Breast epithelium (tissue), 4 donors: Measurements from ENCODE around the gene DYNLT1. TPM values are rescaled to one million over a fixed set of nuclear protein-coding genes. Genes with fewer than 3 reads are reported as not detected.
"Not testable (repeated sequence)": the region's sequence is repeated elsewhere in the genome, so short reads cannot be mapped to it uniquely, and the experiment has no call there.

Experiments
- DNase-seq, 2 donors: peaks; one replicate each; pipeline ENCODE4 v3.0.0-alpha.2; 2019; ENCODE audit warnings: low spot score in 2 of 2
- H3K27ac ChIP-seq, 2 donors: fragments of 200-600 bp; sonication (generic) in 1 of 2; one replicate each; pipeline ENCODE4 v1.5.1; 2016 to 2019; ENCODE audit warnings: mild to moderate bottlenecking in 1 of 2
- H3K27me3 ChIP-seq, 2 donors: fragments of 200-600 bp; sonication (generic) in 1 of 2; one replicate each; pipeline versions ENCODE4 v1.5.1 to v1.6.0; 2017 to 2019; ENCODE audit warnings: control low read depth in 1 of 2, mild to moderate bottlenecking in 1 of 2
- H3K36me3 ChIP-seq: fragments of 200-600 bp; one replicate; pipeline ENCODE4 v1.5.1; 2019
- H3K4me1 ChIP-seq, 2 donors: fragments of 200-600 bp; sonication (generic); one replicate each; pipeline ENCODE4 v1.5.1; 2016 to 2019; ENCODE audit warnings: control low read depth in 1 of 2
- H3K4me3 ChIP-seq, 3 donors: fragments of 200-600 bp; sonication (generic); 1 replicate in 2 of 3; 2 replicates in 1 of 3; pipeline ENCODE4 v1.5.1; 2016 to 2019; ENCODE audit warnings: mild to moderate bottlenecking in 3 of 3, moderate library complexity in 2 of 3
- H3K9me3 ChIP-seq, 2 donors: fragments of 200-600 bp; sonication (generic) in 1 of 2; one replicate each; pipeline ENCODE4 v1.5.1; 2016 to 2019; ENCODE audit warnings: control low read depth in 1 of 2
- POLR2A ChIP-seq: fragments of 450-650 bp; IDR thresholded peaks from one replicate; pipeline ENCODE4 v1.6.1; 2016; ENCODE audit warnings: antibody characterized with exemption, mild to moderate bottlenecking, moderate library complexity
- POLR2AphosphoS5 ChIP-seq, 3 donors: sonication (generic); formaldehyde crosslinking; IDR thresholded peaks; one replicate each; pipeline ENCODE4 v1.6.1; 2017; ENCODE audit warnings: antibody characterized with exemption in 3 of 3
- intact Hi-C: fragments of 100-400 bp; cut with DNase I; formaldehyde crosslinking; loops from one replicate; pipeline ENCODE4 v1.15.1; 2023; ENCODE audit warnings: low total_unique reads
- total RNA-seq, 3 donors: library from RNA; depleted of rRNA; stranded (reverse); fragments of >200 nt; gene quantifications; one replicate each; pipeline ENCODE4 v1.1.0, GENCODE V29; 2016
- TF ChIP-seq, protein P1 (sequence below), 3 donors: fragments of 450-650 bp; IDR thresholded peaks; one replicate each; pipeline ENCODE4 v1.5.1; 2016 to 2017; ENCODE audit warnings: antibody characterized with exemption in 3 of 3, mild to moderate bottlenecking in 3 of 3, moderate library complexity in 3 of 3

DYNLT1 gene
- total RNA-seq, 3 donors from 2014 or later, result 48.2 to 76.1 (median 73.4) TPM

DNA sequence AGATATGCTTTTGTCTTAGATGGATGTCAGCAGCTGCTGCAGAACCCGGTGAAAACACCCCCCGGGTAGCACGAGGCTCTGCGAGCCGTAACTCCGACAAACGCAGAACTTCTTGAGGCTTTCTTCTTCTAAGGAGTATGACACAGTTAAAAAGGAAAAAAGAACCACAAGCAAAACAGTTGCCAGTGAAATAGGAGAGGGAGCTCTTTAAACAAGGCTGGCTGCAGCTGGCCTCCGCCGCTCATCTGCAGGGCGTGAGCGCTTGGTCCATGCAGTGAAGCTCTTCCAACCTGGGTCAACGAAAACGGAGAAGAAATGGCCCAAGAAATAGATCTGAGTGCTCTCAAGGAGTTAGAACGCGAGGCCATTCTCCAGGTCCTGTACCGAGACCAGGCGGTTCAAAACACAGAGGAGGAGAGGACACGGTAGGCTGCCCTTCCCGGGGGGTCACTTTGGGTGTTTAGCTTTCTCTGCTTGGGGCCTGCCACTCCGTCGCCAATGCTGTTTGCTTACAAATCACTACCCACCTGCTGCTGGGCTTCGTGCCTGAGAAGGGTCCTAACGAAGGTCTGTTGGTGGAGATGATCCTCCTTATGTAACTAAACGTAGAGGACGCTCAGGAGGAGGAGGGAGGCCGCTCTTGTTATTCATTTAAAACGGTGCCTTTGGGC lies 18.5 kb upstream of the DYNLT1 start:
- H3K4me1 ChIP-seq, result no peaks in the 10 kb centered on the region
- no peak for DNase-seq
- H3K27me3 ChIP-seq, result no peaks in the 10 kb centered on the region
- H3K36me3 ChIP-seq, result no peaks in the 10 kb centered on the region
- no peak for TF ChIP-seq POLR2A
- no peak for TF ChIP-seq POLR2AphosphoS5 (IDR thresholded peaks at IDR 0.05)
- TF ChIP-seq, protein P1, sequence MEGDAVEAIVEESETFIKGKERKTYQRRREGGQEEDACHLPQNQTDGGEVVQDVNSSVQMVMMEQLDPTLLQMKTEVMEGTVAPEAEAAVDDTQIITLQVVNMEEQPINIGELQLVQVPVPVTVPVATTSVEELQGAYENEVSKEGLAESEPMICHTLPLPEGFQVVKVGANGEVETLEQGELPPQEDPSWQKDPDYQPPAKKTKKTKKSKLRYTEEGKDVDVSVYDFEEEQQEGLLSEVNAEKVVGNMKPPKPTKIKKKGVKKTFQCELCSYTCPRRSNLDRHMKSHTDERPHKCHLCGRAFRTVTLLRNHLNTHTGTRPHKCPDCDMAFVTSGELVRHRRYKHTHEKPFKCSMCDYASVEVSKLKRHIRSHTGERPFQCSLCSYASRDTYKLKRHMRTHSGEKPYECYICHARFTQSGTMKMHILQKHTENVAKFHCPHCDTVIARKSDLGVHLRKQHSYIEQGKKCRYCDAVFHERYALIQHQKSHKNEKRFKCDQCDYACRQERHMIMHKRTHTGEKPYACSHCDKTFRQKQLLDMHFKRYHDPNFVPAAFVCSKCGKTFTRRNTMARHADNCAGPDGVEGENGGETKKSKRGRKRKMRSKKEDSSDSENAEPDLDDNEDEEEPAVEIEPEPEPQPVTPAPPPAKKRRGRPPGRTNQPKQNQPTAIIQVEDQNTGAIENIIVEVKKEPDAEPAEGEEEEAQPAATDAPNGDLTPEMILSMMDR (IDR thresholded peaks at IDR 0.05), result no peak
- H3K9me3 ChIP-seq, result no peaks in the 10 kb centered on the region
- H3K4me3 ChIP-seq, result peak overlapping the region; percentile 17 to 38 (median 36)
- intact Hi-C loops, result no loop called here
- peak overlapping the region; percentile 81 to 86 for H3K27ac ChIP-seq

DNA sequence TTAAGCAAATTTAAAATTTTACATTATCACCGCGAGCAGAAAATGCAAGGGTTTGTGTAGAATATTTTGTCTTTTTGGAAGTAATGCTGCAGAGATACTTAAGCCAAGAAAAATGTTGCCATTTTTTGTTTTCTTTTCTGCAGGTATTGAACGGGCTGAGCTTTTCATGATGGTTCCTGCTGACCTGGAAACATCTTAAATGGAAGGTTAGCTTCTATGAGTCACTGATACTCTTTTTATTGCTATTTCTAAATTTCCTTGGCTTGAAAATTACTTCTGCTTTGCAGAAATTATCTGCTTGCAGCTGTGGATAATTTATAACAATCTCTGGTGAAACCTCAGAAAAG lies 18.0 kb upstream of the DYNLT1 start:
- Histone ChIP-seq H3K4me3 (peak overlapping the region; percentile 17 to 38 (median 36)), H3K27ac (peak overlapping the region; percentile 81 to 86), H3K36me3 (no peaks in the 10 kb centered on the region), H3K4me1 (no peaks in the 10 kb centered on the region), H3K9me3 (no peaks in the 10 kb centered on the region), H3K27me3 (no peaks in the 10 kb centered on the region)
- intact Hi-C loops, result no loop called here
- no peak for DNase-seq
- TF ChIP-seq POLR2AphosphoS5 (IDR thresholded peaks at IDR 0.05) (no peak), POLR2A (no peak)
- TF ChIP-seq, protein P1 (IDR thresholded peaks at IDR 0.05), result no peak

DNA sequence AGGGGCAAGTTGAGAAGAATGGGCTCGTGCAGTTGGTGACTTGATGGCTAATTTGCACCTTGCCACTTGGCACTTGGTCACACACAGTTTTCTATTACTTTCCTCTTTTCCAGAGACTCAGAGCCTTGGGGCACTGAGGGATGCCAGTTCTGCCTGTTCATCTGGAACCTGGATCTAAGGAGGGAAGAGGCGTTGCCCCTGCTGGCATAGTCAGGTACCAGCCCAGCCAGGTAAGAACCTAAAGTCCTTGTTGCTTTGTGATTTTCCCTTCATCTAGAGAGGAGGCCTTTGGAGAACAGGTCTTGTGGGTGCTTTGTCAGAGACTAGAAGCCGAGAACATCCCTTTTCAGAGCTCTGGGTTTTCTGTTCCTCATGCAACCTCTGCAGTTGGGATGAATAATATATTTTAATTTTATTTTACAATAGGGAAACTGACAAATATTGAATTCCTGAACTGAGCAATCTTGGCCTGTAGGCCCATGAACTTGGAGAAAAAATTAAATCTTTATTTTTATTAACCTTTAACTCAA lies 16.7 kb upstream of the DYNLT1 start:
- Histone ChIP-seq H3K36me3 (no peaks in the 10 kb centered on the region), H3K9me3 (no peaks in the 10 kb centered on the region), H3K4me1 (no peaks in the 10 kb centered on the region), H3K4me3 (no peak overlapping the region), H3K27me3 (no peaks in the 10 kb centered on the region), H3K27ac (no peak overlapping the region)
- no peak for DNase-seq
- TF ChIP-seq, protein P1 (IDR thresholded peaks at IDR 0.05), result peak in 2 of 3 donors; percentile 23 to 36
- no peak for TF ChIP-seq POLR2A
- no peak for TF ChIP-seq POLR2AphosphoS5 (IDR thresholded peaks at IDR 0.05)
- intact Hi-C loops, result no loop called here

DNA sequence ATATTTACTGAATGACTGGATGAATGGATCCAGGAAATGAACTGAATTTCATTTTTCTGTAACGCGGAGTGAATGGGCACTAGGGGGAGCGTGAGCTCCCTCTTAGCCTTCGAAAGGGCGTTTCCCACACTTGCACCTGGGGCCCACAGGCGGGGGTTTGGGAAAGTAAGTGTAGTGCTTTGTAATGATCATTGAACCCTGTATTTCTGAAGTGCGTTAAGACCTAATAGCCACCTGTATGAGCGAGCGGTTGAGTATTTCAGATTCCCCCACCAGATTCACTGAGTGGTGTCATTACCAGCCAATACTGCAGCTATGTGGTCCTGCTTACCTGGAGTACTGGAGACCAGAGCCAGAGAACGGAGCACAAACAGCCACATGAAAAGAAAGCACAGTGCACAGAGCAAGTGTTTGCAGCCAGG lies 15.8 kb upstream of the DYNLT1 start:
- no peak for DNase-seq
- Histone ChIP-seq H3K27me3 (no peaks in the 10 kb centered on the region), H3K4me1 (no peaks in the 10 kb centered on the region), H3K4me3 (no peak overlapping the region), H3K27ac (no peak overlapping the region), H3K36me3 (no peaks in the 10 kb centered on the region), H3K9me3 (no peaks in the 10 kb centered on the region)
- intact Hi-C loops, result no loop called here
- TF ChIP-seq POLR2AphosphoS5 (IDR thresholded peaks at IDR 0.05), result no peak
- TF ChIP-seq, protein P1 (IDR thresholded peaks at IDR 0.05), result peak in 2 of 3 donors; percentile 47 to 72
- no peak for TF ChIP-seq POLR2A

DNA sequence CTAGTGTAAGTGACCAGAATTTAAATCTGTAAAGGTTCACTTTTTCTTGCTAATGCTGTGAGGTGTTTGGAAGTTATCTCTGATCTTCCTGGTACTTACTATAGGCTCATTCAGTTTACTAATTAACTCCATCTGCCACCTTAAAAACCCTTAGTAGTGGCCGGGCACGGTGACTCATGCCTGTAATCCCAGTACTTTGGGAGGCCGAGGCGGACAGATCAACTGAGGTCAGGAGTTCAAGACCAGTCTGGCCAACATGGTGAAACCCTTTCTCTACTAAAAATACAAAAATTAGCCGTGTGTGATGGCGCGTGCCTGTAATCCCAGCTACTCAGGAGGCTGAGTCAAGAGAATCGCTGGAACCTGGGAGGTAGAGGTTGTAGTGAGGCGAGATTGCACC lies 12.4 kb upstream of the DYNLT1 start:
- H3K36me3 ChIP-seq, H3K27me3 ChIP-seq, H3K27ac ChIP-seq, DNase-seq, H3K4me1 ChIP-seq, intact Hi-C loops, H3K4me3 ChIP-seq, H3K9me3 ChIP-seq: not testable (repeated sequence)
